Measurements from ENCODE around the gene ZBTB42. TPM values are rescaled to one million over a fixed set of nuclear protein-coding genes. Genes with fewer than 3 reads are reported as not detected.

The ZBTB42 gene
- total RNA-seq, 4 donors from 2014 or later: 2.5 to 6.4 (median 4.9) TPM

GRCh38 chr14:104784846-104785707, 15.8 kb upstream of the ZBTB42 start:
- H3K27me3 ChIP-seq: no peaks in the 10 kb centered on the region
- WGBS: 76% methylated on average over 6 of the region's 36 CpGs
- no peak overlapping the region for H3K4me3 ChIP-seq
- TF ChIP-seq POLR2AphosphoS5 (IDR thresholded peaks at IDR 0.05) (no peak), EP300 (IDR thresholded peaks at IDR 0.05) (no peak), POLR2A (IDR thresholded peaks at IDR 0.05; ENCODE audit: low read depth) (no peak), CTCF (IDR thresholded peaks at IDR 0.05) (no peak)
- peak overlapping the region in 3 of 4 donors; percentile 4 to 52 (median 37) for H3K27ac ChIP-seq (replicated peaks in 1 of 4)
- DNase-seq (ENCODE audit: extremely low spot score): no peak
- intact Hi-C loops (cut with DNase I): no loop called here
- no peaks in the 10 kb centered on the region for H3K9me3 ChIP-seq
- peaks cover 0 to 80% (median 58%) of the 10 kb centered on the region in 4 donors for H3K36me3 ChIP-seq
- H3K4me1 ChIP-seq: peaks cover 12 to 99% (median 87%) of the 10 kb centered on the region in 4 donors

GRCh38 chr14:104785708-104786080, 15.2 kb upstream of the ZBTB42 start:
- H3K27ac ChIP-seq (replicated peaks in 1 of 4): no peak overlapping the region
- no peaks in the 10 kb centered on the region for H3K27me3 ChIP-seq
- no peak for DNase-seq (ENCODE audit: extremely low spot score)
- TF ChIP-seq POLR2AphosphoS5 (IDR thresholded peaks at IDR 0.05) (no peak), POLR2A (IDR thresholded peaks at IDR 0.05; ENCODE audit: low read depth) (no peak), EP300 (IDR thresholded peaks at IDR 0.05) (no peak), CTCF (IDR thresholded peaks at IDR 0.05) (no peak)
- H3K4me3 ChIP-seq: no peak overlapping the region
- WGBS: 81% methylated on average over 10 of the region's 13 CpGs
- no peaks in the 10 kb centered on the region for H3K9me3 ChIP-seq
- peaks cover 12 to 99% (median 88%) of the 10 kb centered on the region in 4 donors for H3K4me1 ChIP-seq
- intact Hi-C loops (cut with DNase I): no loop called here
- peaks cover 0 to 80% (median 58%) of the 10 kb centered on the region in 4 donors for H3K36me3 ChIP-seq

GRCh38 chr14:104786091-104786586, 14.8 kb upstream of the ZBTB42 start:
- intact Hi-C loops (cut with DNase I): no loop called here
- Histone ChIP-seq H3K4me3 (no peak overlapping the region), H3K36me3 (peaks cover 3 to 80% (median 59%) of the 10 kb centered on the region in 4 donors), H3K27me3 (no peaks in the 10 kb centered on the region), H3K9me3 (no peaks in the 10 kb centered on the region), H3K27ac (replicated peaks in 1 of 4) (no peak overlapping the region), H3K4me1 (peaks cover 12 to 99% (median 89%) of the 10 kb centered on the region in 4 donors)
- no peak for DNase-seq (ENCODE audit: extremely low spot score)
- 63% methylated on average over 11 of the region's 14 CpGs for WGBS
- no peak for TF ChIP-seq POLR2AphosphoS5 (IDR thresholded peaks at IDR 0.05)
- no peak for TF ChIP-seq POLR2A (IDR thresholded peaks at IDR 0.05; ENCODE audit: low read depth)
- no peak for TF ChIP-seq CTCF (IDR thresholded peaks at IDR 0.05)
- no peak for TF ChIP-seq EP300 (IDR thresholded peaks at IDR 0.05)

GRCh38 chr14:104786726-104787675, 13.9 kb upstream of the ZBTB42 start:
- no peaks in the 10 kb centered on the region for H3K9me3 ChIP-seq
- intact Hi-C loops (cut with DNase I): no loop called here
- H3K4me1 ChIP-seq: peaks cover 16 to 99% (median 88%) of the 10 kb centered on the region in 4 donors
- H3K27me3 ChIP-seq: no peaks in the 10 kb centered on the region
- DNase-seq (ENCODE audit: extremely low spot score): no peak
- peaks cover 6 to 83% (median 64%) of the 10 kb centered on the region in 4 donors for H3K36me3 ChIP-seq
- no peak overlapping the region for H3K4me3 ChIP-seq
- 70% methylated on average over 11 of the region's 30 CpGs for WGBS
- TF ChIP-seq CTCF (IDR thresholded peaks at IDR 0.05) (no peak), POLR2AphosphoS5 (IDR thresholded peaks at IDR 0.05) (no peak), POLR2A (IDR thresholded peaks at IDR 0.05; ENCODE audit: low read depth) (no peak), EP300 (IDR thresholded peaks at IDR 0.05) (no peak)
- H3K27ac ChIP-seq (replicated peaks in 1 of 4): peak overlapping the region in 2 of 4 donors; percentile 21 to 34

Measured in esophagus muscularis mucosa (tissue), 4 donors.